WTC11 (cell line): Measurements from ENCODE around the gene PHF1. TPM values are rescaled to one million over a fixed set of nuclear protein-coding genes. Genes with fewer than 3 reads are reported as not detected.
"Not testable (repeated sequence)": the region's sequence is repeated elsewhere in the genome, so short reads cannot be mapped to it uniquely, and the experiment has no call there.

ENCODE experiments used
- ATAC-seq: fragments of 200-7000 bp; cut with Tn5 transposase; 2 replicates; pipeline ENCODE4 v1.10.0; 2021; ENCODE audit warnings: mild to moderate bottlenecking, moderate library complexity
- CTCF ChIA-PET: fragments of 300-600 bp; sonication (Branson Sonifier 250); formaldehyde crosslinking; loops from one replicate; lab custom pipeline; 2021; ENCODE audit warnings: antibody characterized with exemption; lab: Charles Lee
- POLR2A ChIA-PET: fragments of 350-600 bp; sonication (Branson Sonifier 250); formaldehyde crosslinking; loops from one replicate; lab custom pipeline; 2021; ENCODE audit warnings: antibody characterized with exemption; lab: Charles Lee
- DNase-seq: peaks from one replicate; pipeline ENCODE4 v3.0.0; 2021; ENCODE audit warnings: low spot score
- H3K27ac Mint-ChIP-seq: 2 replicates; pipeline ENCODE4 v1.8.0; 2021; ENCODE audit warnings: mixed read lengths
- H3K27me3 Mint-ChIP-seq: 2 replicates; pipeline ENCODE4 v1.8.0; 2021; ENCODE audit warnings: low read depth, mild to moderate bottlenecking, moderate library complexity, mixed read lengths
- H3K36me3 Mint-ChIP-seq: 2 replicates; pipeline ENCODE4 v1.8.0; 2021; ENCODE audit warnings: mixed read lengths
- H3K4me1 Mint-ChIP-seq: 2 replicates; pipeline ENCODE4 v1.8.0; 2022; ENCODE audit warnings: mixed read lengths
- H3K4me3 Mint-ChIP-seq: 2 replicates; pipeline ENCODE4 v1.8.0; 2021; ENCODE audit warnings: mild to moderate bottlenecking, moderate library complexity, mixed read lengths
- H3K9me3 Mint-ChIP-seq: 2 replicates; pipeline ENCODE4 v1.8.0; 2021; ENCODE audit warnings: mixed read lengths
- AFF4 ChIP-seq: sonication (generic); formaldehyde crosslinking; IDR thresholded peaks from 2 replicates; pipeline ENCODE4 v1.8.1; 2023; ENCODE audit warnings: mild to moderate bottlenecking, missing genetic modification reagents, borderline replicate concordance
- ARID4B ChIP-seq: sonication (generic); formaldehyde crosslinking; IDR thresholded peaks from 2 replicates; pipeline ENCODE4 v1.8.0; 2023; ENCODE audit warnings: missing genetic modification reagents, mild to moderate bottlenecking, borderline replicate concordance
- CDX4 ChIP-seq: fragments of 250-450 bp; sonication (Bioruptor Pico); IDR thresholded peaks from 2 replicates; pipeline ENCODE4 v1.9.0; 2021; ENCODE audit warnings: moderate library complexity, mild to moderate bottlenecking, inconsistent platforms, borderline replicate concordance
- ERG ChIP-seq: fragments of 250-450 bp; sonication (Bioruptor Pico); IDR thresholded peaks from 2 replicates; pipeline ENCODE4 v1.8.0; 2021; ENCODE audit warnings: mild to moderate bottlenecking
- FOXJ3 ChIP-seq: sonication (generic); formaldehyde crosslinking; IDR thresholded peaks from 2 replicates; pipeline ENCODE4 v1.9.0; 2021; ENCODE audit warnings: missing genetic modification reagents, mild to moderate bottlenecking, borderline replicate concordance
- MXD4 ChIP-seq: fragments of 250-450 bp; sonication (Bioruptor Pico); IDR thresholded peaks from 2 replicates; pipeline ENCODE4 v1.8.0; 2021; ENCODE audit warnings: mild to moderate bottlenecking, moderate library complexity, borderline replicate concordance
- NFE2L1 ChIP-seq: sonication (generic); formaldehyde crosslinking; IDR thresholded peaks from 2 replicates; pipeline ENCODE4 v1.8.1; 2023; ENCODE audit warnings: missing genetic modification reagents
- PREB ChIP-seq: sonication (generic); formaldehyde crosslinking; IDR thresholded peaks from 2 replicates; pipeline ENCODE4 v1.8.1; 2022; ENCODE audit warnings: mild to moderate bottlenecking, missing genetic modification reagents, moderate library complexity, borderline replicate concordance
- ZBTB43 ChIP-seq: sonication (generic); formaldehyde crosslinking; IDR thresholded peaks from 2 replicates; pipeline ENCODE4 v1.8.1; 2023; ENCODE audit warnings: mild to moderate bottlenecking, missing genetic modification reagents
- ZNF263 ChIP-seq: sonication (generic); formaldehyde crosslinking; IDR thresholded peaks from 2 replicates; pipeline ENCODE4 v1.8.1; 2022; ENCODE audit warnings: low read depth, mild to moderate bottlenecking, moderate library complexity, missing genetic modification reagents
- total RNA-seq: library from RNA; stranded (reverse); gene quantifications from 3 replicates; pipeline ENCODE4 v1.2.3, GENCODE V29; 2021

Gene PHF1
- total RNA-seq, 1 experiment from 2014 or later = 63.6 TPM

- CTCF ChIA-PET, H3K4me3 Mint-ChIP-seq, H3K27ac Mint-ChIP-seq, POLR2A ChIA-PET, ATAC-seq, H3K27me3 Mint-ChIP-seq, H3K36me3 Mint-ChIP-seq, DNase-seq, H3K9me3 Mint-ChIP-seq: not testable (repeated sequence)
- H3K4me1 Mint-ChIP-seq = peaks cover 34% of the 10 kb centered on the region
These were observed 38.9 kb upstream of the PHF1 start for GRCh38 chr6:33371901-33372300.

- no peak for TF ChIP-seq ZBTB43 (CRISPR knock-in tag)
- no peak for TF ChIP-seq ZNF263
- no peak for TF ChIP-seq MXD4 (CRISPR knock-in tag)
- no peak for TF ChIP-seq ARID4B (CRISPR knock-in tag)
- TF ChIP-seq CDX4 (CRISPR knock-in tag) = no peak
- TF ChIP-seq FOXJ3 = no peak
- no peak for TF ChIP-seq AFF4 (CRISPR knock-in tag)
- no peak for TF ChIP-seq NFE2L1 (CRISPR knock-in tag)
- TF ChIP-seq PREB = no peak
- TF ChIP-seq ERG (CRISPR knock-in tag) = no peak
- TF ChIP-seq, all 79 proteins: peak for 0
- ChIA-PET CTCF (no interaction called here), POLR2A (no interaction called here)
- Mint-ChIP-seq H3K9me3 (no peaks in the 10 kb centered on the region), H3K36me3 (no peaks in the 10 kb centered on the region), H3K4me1 (peaks cover 34% of the 10 kb centered on the region), H3K4me3 (no peak overlapping the region), H3K27me3 (no peaks in the 10 kb centered on the region), H3K27ac (peak overlapping the region; percentile 83)
- ATAC-seq = peak; percentile 60
- no peak for DNase-seq
These were observed 38.2 kb upstream of the PHF1 start for GRCh38 chr6:33372526-33373123.
